Peyer's patch (tissue), 4 donors: ENCODE measurements around the gene FAXDC2. TPM values are rescaled to one million over a fixed set of nuclear protein-coding genes. Genes with fewer than 3 reads are reported as not detected.

ENCODE experiments used
- DNase-seq, 3 donors: peaks; one replicate each; pipeline ENCODE4 v3.0.0-alpha.2; 2017 to 2019
- H3K27ac ChIP-seq, 4 donors: fragments of 200-600 bp; sonication (generic); one replicate each; pipeline ENCODE4 v1.5.1; 2016 to 2019
- H3K27me3 ChIP-seq, 2 donors: fragments of 200-600 bp; sonication (generic); one replicate each; pipeline ENCODE4 v1.5.1; 2019
- H3K36me3 ChIP-seq, 3 donors: fragments of 200-600 bp; sonication (generic); one replicate each; pipeline ENCODE4 v1.5.1; 2016 to 2019
- H3K4me1 ChIP-seq, 4 donors: fragments of 200-600 bp; sonication (generic); one replicate each; pipeline ENCODE4 v1.5.1; 2016 to 2019
- H3K4me3 ChIP-seq, 4 donors: fragments of 200-600 bp; sonication (generic); 1 replicate in 3 of 4; 2 replicates in 1 of 4; pipeline ENCODE4 v1.5.1; 2016 to 2019; ENCODE audit warnings: mild to moderate bottlenecking in 1 of 4
- H3K9me3 ChIP-seq, 4 donors: fragments of 200-600 bp; sonication (generic); one replicate each; pipeline ENCODE4 v1.5.1; 2016 to 2019; ENCODE audit warnings: mild to moderate bottlenecking in 1 of 4
- POLR2A ChIP-seq, 2 donors: fragments of 450-650 bp; IDR thresholded peaks; one replicate each; pipeline ENCODE4 v1.5.1; 2017; ENCODE audit warnings: antibody characterized with exemption in 2 of 2, mild to moderate bottlenecking in 2 of 2, moderate library complexity in 2 of 2
- total RNA-seq, 4 donors: library from RNA; depleted of rRNA; stranded (reverse); fragments of >200 nt; gene quantifications; one replicate each; pipeline ENCODE4 v1.1.0, GENCODE V29; 2016
- TF ChIP-seq, protein P1 (sequence below), 6 experiments: fragments of 450-650 bp in 4 of 6; fragments of 200-600 bp in 2 of 6; sonication (generic) in 1 of 6; IDR thresholded peaks; one replicate each; pipeline ENCODE4 v1.5.1; 2017 to 2019; ENCODE audit warnings: antibody characterized with exemption in 6 of 6, mild to moderate bottlenecking in 3 of 6, moderate library complexity in 1 of 6

The FAXDC2 gene
- total RNA-seq, 4 donors from 2014 or later, result 16.5 to 64.2 (median 42.3) TPM

DNA sequence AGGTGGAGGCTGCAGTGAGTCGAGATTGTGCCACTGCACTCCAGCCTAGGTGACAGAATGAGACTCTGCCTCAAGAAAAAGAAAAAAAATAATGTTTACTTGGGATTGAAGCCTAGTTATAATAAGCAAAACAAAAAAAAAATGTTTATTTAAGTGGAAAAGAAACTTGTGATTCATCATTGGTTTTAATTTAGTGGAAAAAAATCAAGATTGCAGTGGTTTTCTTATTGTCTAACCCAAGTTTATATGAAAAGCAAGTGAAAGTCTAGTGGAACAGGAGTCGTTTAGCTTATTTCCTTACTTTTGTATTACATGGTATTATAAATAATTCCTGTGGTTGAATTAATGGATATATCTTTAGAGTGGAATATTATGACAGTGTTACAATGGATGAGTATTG, 16.4 kb upstream of the FAXDC2 start:
- H3K9me3 ChIP-seq, result no peaks in the 10 kb centered on the region
- no peak for TF ChIP-seq POLR2A (IDR thresholded peaks at IDR 0.05)
- TF ChIP-seq, protein P1, sequence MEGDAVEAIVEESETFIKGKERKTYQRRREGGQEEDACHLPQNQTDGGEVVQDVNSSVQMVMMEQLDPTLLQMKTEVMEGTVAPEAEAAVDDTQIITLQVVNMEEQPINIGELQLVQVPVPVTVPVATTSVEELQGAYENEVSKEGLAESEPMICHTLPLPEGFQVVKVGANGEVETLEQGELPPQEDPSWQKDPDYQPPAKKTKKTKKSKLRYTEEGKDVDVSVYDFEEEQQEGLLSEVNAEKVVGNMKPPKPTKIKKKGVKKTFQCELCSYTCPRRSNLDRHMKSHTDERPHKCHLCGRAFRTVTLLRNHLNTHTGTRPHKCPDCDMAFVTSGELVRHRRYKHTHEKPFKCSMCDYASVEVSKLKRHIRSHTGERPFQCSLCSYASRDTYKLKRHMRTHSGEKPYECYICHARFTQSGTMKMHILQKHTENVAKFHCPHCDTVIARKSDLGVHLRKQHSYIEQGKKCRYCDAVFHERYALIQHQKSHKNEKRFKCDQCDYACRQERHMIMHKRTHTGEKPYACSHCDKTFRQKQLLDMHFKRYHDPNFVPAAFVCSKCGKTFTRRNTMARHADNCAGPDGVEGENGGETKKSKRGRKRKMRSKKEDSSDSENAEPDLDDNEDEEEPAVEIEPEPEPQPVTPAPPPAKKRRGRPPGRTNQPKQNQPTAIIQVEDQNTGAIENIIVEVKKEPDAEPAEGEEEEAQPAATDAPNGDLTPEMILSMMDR (IDR thresholded peaks at IDR 0.05), result no peak
- no peak overlapping the region for H3K27ac ChIP-seq
- H3K4me3 ChIP-seq, result no peak overlapping the region
- H3K36me3 ChIP-seq, result peaks cover 0 to 52% (median 0%) of the 10 kb centered on the region in 3 donors
- H3K27me3 ChIP-seq, result no peaks in the 10 kb centered on the region
- no peak for DNase-seq
- peaks cover 0 to 14% (median 4%) of the 10 kb centered on the region in 4 donors for H3K4me1 ChIP-seq

DNA sequence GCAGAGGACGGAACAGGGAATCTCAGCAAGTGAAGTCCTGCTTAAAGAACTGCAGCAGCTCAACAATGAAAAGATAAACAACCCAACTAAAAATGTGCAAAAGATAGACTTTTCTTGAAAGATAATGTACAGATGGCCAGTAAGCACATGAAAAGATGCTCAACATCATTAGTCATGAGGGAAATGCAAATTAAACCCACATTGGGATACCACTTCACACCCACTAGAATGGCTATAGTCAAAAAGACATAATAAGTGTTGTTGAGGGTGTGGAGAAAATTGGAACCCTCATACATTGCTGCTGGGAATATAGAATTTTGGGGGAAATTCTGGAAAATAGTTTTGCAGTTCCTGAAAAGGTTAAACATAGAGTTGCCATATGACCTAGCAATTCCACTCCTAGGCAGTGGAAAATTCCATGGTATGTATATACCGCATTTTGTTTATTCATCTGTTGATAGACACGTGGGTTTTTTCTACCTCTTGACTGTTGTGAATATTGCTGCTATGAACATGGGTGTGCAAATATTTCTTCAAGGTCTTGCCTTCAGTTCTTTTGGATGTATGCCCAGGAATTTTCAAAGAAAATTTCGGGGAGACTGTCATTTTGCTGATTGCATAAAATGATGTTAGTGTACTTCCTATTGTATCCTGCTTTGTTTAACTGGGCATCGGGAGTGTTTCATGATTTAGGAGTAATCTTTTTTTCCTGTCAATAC, 15.2 kb upstream of the FAXDC2 start:
- H3K4me1 ChIP-seq, result peaks cover 0 to 20% (median 9%) of the 10 kb centered on the region in 4 donors
- H3K36me3 ChIP-seq, result peaks cover 0 to 40% (median 0%) of the 10 kb centered on the region in 3 donors
- no peak for TF ChIP-seq POLR2A (IDR thresholded peaks at IDR 0.05)
- TF ChIP-seq, protein P1 (IDR thresholded peaks at IDR 0.05), result no peak
- H3K27me3 ChIP-seq, result no peaks in the 10 kb centered on the region
- H3K4me3 ChIP-seq, result no peak overlapping the region
- no peak overlapping the region for H3K27ac ChIP-seq
- H3K9me3 ChIP-seq, result no peaks in the 10 kb centered on the region
- no peak for DNase-seq

DNA sequence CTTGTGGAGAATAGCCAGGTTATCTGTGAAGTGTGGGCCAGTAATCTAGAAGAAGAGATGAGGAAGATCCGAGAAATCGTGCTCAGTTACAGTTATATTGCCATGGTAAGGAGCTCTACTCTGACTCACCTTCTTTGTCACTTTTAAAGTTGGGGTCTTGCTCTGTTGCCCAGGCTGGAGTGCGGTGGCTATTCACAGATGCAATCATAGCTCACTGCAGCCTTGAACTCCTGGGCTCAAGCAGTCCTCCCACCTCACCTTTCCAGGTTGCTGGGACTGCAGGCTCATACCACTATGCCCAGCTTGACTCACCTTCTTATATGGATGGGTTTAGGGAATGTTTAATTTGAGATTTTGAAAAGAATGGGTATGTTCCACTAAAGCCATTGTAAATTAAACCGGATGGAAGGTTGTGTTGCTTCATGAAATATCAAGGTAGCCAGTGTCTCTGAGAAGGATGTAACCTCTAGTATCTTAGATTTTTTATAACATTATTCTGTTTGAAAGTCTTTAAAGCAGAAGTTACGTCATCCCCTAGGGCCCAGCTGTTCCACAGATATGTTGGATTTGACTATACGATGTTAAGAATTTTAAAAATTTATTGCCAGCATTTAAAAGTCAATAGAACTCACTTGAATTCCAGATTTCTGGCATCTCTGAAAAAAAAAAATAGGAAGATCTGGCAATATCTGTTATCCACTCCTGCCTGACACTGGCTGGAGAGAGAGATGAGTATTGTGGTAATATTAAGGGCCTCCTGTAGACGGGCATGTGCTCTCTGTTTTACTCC, 13.1 kb upstream of the FAXDC2 start:
- Histone ChIP-seq H3K36me3 (peaks cover 0 to 33% (median 0%) of the 10 kb centered on the region in 3 donors), H3K27ac (no peak overlapping the region), H3K9me3 (no peaks in the 10 kb centered on the region), H3K27me3 (no peaks in the 10 kb centered on the region), H3K4me3 (no peak overlapping the region), H3K4me1 (peaks cover 0 to 28% (median 15%) of the 10 kb centered on the region in 4 donors)
- TF ChIP-seq, protein P1 (IDR thresholded peaks at IDR 0.05), result no peak
- no peak for TF ChIP-seq POLR2A (IDR thresholded peaks at IDR 0.05)
- DNase-seq, result no peak

DNA sequence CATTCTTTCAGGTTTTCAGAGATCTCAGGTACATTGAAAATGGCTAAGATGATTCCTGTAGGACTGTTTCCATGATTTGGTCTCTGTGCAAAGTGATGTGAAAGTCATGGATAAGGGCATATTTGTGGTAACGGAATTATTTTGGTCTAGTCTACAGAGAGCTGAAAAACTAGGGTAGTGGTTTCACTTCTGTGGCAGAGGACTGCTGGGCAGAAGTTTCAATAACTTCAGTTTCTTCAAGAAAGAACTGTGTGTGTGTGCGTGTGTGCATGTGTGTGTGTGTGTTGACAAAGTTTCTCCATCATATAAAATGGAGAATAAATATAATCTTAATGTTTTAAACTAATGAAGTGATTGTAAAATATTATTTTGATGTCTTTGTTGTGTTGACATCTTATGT, 12.4 kb upstream of the FAXDC2 start:
- DNase-seq, result no peak
- H3K36me3 ChIP-seq, result peaks cover 0 to 30% (median 0%) of the 10 kb centered on the region in 3 donors
- TF ChIP-seq, protein P1 (IDR thresholded peaks at IDR 0.05), result no peak
- no peak for TF ChIP-seq POLR2A (IDR thresholded peaks at IDR 0.05)
- H3K27ac ChIP-seq, result no peak overlapping the region
- H3K27me3 ChIP-seq, result no peaks in the 10 kb centered on the region
- peaks cover 0 to 28% (median 15%) of the 10 kb centered on the region in 4 donors for H3K4me1 ChIP-seq
- H3K9me3 ChIP-seq, result no peaks in the 10 kb centered on the region
- no peak overlapping the region for H3K4me3 ChIP-seq

DNA sequence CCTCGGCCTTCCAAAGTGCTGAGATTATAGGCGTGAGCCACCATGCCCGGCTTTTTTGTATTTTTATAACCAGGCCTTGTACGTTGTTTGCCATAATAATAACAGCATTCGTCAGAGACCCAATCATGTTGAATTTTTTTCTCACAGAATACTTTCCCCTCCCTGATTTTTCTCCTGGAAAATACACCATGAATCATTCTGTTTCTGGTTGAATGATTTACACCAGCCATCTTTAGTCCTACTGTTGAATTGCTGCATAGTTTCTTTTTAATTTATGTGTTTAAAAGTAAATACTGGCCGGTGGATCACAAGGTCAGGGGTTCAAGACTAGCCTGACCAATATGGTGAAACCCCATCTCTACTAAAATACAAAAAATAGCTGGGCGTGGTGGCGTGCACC, 11.5 kb upstream of the FAXDC2 start:
- H3K27ac ChIP-seq, result no peak overlapping the region
- peaks cover 0 to 31% (median 17%) of the 10 kb centered on the region in 4 donors for H3K4me1 ChIP-seq
- DNase-seq, result no peak
- H3K36me3 ChIP-seq, result peaks cover 0 to 30% (median 0%) of the 10 kb centered on the region in 3 donors
- no peak for TF ChIP-seq POLR2A (IDR thresholded peaks at IDR 0.05)
- TF ChIP-seq, protein P1 (IDR thresholded peaks at IDR 0.05), result no peak
- H3K27me3 ChIP-seq, result no peaks in the 10 kb centered on the region
- no peaks in the 10 kb centered on the region for H3K9me3 ChIP-seq
- no peak overlapping the region for H3K4me3 ChIP-seq
